CD4-positive, alpha-beta T cell treated with Interleukin-15 for 4 hours (primary cell): ENCODE results near the gene ELFN1.

ENCODE experiments used
- DNase-seq: peaks from one replicate; pipeline ENCODE4 v3.0.0-alpha.2; 2020; ENCODE audit warnings: low spot score

Gene ELFN1

DNA sequence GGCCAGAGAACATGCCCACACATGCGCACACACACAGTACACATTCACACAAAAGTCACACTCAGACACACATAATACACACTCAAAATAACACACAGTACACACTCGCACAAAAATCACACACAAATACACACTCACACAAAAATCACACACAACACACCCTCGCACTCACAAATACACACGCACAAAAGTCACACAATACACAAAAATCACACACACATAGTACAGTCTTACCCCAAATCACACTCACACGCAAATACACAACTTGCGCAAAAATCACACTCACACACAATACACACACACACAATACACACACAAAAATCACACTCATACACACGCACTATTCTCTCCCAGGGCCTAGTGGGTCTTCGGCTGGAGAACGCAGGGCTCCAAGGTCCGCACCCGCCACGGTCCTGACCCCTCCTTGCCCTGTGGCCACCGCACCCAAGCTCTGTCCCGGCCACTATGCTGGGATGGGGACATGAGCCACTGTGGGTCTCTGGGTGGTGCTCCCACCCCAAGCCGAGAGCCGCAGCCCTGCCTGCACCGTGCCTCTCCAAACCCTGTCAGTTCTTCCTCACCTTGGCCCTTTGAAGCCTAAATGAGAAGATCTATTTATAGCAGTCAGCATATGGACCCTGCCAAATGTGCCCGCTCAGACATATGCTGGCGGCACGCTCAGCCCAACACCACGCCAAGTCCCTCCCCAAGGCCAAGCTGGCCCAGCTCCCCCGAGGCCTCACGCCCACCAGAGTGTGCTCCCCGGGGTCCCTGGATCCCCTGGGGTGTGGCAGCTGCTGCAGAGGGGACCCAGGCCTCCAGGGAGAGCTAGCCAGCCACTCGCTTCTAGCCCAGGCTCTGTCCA, 55.9 kb downstream of the ELFN1 start:
- no peak for DNase-seq

DNA sequence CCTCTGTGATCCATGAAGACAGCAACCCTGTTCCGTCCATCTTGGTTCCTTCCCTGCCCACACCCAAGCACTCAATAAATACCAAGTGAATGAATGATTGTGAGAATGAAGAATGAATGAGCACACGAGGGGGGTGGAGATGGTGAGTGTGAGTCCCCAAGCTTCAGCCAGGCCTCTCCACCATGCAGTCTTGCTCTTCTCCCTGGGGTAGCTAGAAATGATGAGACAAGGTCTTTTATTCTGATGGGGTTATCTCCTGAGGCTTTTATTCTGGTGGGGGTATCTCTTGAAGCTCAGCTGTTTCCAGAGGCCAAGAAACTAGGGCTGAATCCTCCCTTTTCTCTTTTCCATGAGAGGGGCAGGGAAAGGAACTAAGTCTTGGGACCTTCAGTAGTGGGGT, 57.0 kb downstream of the ELFN1 start:
- no peak for DNase-seq

DNA sequence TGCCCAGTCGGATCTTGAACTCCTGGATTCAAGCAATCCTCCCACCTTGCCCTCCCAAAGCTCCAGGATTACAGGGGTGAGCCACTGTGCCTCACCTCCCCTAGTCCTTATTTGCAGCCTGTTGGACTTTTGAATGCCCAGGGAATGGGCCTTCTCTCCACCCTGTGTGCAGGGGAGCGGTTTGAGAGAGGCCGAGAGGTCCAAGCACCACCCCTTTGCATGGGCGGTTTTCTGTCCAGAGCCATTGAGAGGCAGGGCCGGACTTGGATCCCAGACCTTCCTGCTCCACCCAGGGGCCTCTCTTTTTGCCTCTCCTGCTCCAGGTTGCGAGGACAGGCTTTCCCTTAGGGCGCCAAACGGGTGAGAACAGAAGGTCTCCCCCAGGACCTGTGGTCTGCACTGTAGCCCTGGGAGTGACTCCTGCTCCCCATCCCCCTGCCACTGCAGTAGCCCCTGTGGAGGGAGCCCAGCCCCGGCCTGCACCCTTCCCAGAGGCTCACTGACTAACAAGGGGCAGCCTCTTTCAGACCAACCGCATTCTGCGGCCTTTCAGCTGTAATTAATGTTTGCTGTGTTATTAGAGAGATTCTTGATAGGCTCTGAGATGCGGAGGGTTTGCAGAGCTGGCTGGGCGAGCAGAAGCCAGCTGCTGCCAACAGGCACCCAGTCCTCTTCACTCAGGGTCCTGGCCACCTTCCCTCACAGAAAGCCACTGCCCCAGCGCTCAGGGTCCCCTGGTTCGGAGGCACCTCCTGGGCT, 57.9 kb downstream of the ELFN1 start:
- DNase-seq = no peak

DNA sequence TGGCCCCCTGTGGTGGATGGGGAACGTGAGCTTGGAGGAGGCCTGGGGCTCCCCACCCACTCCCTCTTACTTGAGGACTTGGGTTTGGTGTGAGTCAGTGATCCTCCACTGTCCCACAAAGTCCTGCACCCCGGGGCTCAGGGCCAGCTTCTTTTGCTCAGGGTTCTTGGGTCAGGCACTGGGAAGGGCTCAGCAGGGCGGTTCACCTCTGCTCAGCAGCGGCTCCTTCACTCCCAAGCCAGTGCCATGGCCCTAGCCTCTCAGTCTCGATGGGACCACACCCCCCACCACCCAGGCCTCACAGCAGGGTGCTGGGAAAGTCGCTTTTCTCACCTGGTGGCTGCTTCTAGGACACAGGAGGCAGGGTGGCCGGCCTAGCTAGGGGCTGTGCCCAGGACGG, 59.1 kb downstream of the ELFN1 start:
- DNase-seq = no peak

DNA sequence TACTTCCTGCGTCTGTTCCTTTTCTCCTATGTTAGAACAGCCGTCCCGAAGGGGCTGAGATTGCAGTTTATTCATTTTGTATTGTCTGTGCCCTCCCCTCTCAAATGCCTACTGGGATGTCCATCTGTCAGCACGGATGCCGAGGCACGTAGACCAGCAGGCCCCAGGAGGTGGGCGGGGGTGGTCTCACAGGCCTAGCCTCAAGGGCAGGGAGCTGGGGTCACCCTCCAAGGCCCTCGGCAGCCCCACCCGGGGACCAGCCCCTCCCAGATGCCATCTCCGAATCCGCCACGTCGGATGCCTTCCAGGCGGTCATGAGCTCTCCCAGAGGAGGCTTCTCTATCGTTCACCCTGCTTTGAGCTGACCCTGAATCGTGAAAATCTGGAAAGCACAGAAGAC, 59.7 kb downstream of the ELFN1 start:
- DNase-seq = no peak

DNA sequence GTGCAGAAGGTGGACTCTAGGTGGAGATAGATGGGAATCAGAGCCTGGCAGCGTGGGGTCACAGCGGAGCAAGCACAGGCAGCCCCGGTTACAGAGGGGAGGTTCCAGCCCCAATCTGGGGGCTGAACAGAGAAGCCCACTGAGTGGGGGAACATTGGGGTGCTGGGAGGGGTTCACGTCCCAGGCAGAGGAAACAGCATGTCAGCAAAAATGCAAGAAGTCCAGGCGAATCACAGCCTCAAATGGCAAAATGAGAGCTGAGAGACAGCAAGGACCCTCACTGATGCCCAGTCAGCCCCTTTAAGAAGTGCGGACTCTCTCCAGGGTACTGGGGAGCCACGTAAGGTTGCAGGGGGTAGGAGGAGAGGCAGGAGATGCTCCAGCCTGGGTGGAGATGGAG, 62.0 kb downstream of the ELFN1 start:
- DNase-seq = no peak

DNA sequence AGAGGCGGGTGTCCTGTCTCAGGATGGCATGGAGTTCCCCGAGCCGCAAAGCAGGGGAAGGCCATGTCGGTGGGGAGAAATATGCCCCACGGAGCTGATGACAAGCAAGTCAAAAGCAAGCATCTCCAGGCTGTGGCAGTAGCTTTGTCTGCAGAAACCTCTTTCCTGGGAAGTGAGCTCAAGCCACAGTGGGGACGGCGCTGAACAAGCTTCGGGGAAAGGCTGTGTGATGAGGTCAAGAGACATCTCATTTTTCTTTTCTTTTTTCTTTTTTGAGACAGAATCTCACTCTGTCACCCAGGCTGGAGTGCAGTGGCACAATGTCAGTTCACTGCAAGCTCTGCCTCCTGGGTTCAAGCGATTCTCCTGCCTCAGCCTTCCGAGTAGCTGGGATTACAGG, 62.6 kb downstream of the ELFN1 start:
- no peak for DNase-seq

DNA sequence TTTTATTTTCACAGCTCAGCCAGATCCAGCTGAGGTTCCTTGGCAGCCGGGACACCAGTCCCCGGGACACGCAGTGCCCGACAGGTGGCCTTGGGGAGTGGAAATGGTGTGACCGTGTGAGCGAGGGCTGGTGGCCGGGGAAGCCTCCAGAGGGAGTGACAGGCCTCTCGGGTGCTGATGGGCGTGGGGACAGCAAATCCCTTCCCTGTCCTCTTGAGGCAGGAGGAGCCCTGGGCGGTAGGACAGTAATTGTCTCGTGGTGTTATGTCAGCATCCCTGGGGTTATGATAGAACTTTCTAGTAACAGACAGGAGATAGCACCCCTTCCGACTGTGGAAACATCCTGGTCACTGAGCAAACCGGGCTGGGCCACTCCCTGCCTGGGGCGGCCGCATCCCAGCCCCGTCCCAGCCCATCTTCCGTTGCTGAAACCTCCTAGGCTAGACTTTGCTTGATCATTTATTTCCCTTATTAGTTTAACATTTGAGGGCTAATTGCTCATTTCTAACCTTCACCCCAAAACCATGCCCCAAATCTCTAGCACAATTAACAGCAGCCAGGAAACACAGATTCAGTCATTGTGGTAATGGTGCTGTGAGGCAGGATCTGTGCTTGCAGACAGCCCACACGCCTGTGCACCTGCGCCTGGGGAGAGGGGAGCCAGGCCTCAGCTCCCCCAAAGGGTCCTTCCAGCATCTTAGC, 63.3 kb downstream of the ELFN1 start:
- no peak for DNase-seq

DNA sequence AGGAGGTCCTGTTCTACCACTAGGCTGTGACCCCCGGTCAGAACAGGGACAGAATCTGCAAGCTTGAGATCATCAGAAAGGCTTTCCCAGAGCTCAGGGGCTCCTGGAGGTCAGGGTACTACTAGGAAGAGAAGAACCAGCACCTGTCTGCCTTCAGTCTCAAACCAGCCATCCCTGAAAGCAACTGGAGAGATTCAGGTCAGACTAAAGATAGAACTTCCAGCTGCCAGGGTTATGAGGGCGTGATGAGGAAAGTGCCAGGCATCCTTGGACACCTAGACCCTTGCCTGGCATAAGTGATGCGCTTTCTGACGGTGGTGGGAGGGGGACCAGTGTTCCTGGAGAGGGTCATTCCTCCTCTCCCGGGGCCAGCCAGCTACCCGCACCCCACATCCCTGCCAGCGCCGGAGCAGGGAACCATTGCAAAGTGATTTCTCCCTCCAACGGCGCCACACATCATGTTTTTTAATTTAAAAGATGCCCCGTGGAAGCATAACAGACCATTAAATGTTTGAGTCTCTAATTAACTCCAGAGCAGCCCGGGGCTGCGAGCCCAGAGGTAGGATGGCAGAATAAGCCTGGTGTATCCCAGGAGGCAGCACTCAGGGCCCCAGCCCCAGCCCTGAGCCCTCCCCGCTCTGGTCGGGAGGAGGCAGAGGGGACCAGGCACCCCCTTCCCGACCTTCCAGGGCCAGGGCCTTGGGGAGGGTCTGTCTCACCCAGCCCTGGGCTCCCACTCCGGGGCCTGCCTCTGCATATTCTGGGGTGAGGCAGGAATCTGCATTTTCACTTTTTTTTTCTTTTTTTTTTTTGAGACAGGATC, 64.0 kb downstream of the ELFN1 start:
- DNase-seq = no peak

DNA sequence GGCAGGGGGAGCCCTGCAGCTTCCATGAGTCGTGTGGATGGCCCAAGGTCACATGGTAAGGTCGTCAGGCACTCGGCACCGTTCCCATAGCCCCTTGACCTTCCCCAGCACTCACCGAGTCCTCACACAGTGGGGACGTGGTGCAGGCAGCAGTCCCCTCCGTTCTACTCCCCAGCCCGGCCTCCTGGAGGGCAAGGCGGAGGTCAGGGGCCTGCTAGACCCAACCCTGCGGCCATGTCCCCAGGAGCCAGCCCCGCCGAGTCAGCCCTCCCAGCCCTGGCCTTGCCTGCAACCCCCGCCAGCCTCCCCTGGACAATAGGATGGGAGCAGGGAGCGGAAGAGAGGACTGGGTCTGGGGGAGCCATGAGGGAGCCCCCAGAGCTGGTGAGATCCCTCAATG, 65.2 kb downstream of the ELFN1 start:
- no peak for DNase-seq

DNA sequence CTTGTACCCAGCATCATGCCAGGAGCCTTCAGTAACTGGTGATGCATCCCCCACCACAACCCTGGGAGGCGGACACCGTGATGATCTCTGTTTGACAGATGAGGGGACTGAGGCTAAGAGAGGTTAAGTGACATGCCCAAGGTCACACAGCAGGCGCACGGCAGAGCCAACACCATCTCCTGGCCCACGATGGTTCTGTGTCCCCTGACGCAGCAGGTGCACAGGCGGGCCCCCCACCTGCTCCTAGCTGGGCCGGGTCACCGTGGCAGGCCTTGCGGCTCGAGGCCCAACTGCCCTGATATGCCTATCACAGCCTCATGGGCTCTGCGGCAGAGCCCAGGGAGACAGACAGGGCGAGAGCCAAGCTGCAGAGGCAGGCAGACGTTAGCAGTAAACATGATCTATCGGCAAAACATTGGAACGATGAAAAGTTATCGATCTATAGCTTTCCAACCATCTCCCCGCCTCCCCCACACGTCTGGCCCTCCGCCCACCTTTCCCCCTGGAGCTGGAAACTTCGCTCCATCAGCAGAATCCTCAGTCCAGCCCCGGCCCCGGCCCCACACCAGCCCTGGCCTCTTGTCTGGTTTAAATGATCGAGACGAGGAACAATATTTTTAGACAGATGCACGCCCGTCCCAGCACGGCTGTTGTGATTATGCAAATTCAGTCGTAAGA, 65.9 kb downstream of the ELFN1 start:
- DNase-seq = no peak

DNA sequence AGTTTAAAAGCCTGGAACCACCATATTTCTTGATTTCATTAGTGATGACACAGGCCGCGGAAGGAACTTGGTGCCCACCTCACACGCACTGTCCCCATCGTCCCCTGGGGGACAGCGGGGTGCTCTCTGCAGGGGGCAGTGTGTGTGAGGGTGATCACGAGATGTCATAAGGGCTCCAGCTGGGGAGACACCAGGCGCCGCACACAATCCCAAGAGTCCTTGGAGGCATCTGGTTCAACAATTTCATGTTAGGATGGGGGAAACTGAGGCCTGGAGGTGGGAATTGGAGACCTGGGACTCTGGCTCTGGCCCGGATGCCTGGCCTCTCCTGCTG, 66.4 kb downstream of the ELFN1 start:
- DNase-seq = no peak

DNA sequence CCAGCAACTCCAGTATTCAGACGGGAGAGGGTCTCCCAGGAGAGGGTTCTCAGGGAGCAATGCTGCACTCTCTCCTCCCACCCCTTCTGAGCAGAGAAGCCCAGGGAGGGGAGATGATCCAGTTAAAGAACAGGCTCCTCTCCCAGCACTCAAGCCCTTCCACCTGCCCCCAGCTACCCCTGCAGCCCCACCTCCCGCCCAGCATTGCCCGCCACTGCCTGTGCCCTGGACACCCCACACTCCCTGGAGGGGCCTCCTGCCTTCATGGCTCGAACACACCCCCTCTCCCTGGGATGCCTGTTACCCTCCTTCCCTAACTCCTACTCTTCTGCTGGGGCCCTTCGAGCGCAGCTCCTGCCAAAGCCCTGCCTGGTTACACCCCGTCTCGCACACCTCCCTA, 66.8 kb downstream of the ELFN1 start:
- no peak for DNase-seq

DNA sequence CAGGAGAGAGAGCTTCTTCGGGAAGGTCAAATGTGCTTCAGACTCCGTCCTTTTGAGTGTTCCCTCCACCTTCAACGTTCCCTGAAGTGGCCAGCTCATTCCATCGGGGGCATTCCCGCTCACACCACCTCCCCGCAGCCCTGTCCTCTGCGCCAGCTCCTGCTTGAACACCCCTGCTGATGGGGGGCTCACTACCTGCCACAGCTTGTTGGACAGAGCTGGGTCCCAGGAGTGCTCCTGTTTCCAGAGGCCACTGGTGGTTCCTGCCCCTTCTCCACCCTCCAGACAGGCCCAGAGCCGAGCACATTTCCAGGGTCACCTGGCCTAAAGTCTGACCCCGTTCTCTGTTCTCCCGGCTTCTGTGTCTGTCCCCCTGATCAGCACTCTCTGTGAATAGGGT, 67.4 kb downstream of the ELFN1 start:
- DNase-seq = no peak

DNA sequence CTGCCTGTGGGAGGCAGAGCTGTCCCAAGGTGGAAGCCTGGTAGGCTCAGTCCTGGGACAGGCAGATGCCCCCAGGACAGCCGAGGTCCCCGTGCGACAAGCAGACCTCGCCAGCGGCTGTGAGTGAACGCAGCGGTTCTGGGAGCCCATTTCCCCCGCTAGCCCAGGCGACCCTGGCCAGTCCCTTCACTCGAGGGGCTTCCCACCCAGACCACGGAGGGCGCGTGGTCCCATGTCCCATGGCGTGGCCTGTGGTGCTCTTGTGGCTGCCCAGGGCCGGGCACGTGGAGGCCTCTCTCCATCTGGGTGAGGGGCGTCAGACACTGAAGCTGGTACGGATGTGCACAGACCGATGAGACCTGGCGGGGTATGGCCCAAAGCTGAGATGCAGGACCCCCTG, 67.9 kb downstream of the ELFN1 start:
- DNase-seq = no peak

DNA sequence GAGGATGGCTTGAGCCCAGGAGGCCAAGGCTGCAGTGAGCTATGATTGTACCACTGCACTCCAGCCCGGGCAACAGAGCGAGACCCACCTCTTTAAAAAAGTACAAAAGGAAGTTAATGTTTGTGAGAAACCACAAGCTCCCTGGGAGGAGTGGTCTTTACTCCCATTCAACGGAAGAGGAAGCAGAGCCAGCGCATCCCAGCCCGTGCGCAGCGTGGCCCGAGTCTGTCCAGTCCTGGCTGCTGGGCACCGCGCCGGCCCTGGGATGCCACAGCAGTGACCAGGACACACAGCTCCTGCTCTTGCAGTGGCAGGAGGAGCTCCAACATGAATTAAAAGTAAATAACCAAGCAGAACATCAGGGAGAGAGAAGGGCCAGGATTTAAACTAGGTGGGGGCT, 68.4 kb downstream of the ELFN1 start:
- DNase-seq = no peak

DNA sequence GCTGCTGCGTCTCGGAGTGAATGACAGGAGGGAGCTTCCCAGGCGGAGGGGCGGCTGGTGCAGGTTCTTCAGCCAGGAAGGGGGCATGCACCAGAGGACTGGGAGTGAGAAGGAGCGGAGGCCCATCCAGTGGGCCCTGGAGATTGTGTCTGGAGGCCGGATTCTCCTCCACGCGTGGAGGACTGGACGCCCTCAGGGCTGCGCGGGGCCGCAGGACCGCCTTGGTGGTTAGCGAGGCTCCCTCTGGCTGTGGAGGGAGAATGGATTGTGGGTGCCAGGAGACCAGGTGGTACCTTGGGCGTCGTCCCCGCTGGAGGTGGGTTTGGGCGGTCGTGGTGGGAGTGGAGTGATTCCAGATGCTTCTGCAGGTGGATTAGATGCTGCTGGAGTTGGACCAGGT, 68.9 kb downstream of the ELFN1 start:
- DNase-seq = no peak

DNA sequence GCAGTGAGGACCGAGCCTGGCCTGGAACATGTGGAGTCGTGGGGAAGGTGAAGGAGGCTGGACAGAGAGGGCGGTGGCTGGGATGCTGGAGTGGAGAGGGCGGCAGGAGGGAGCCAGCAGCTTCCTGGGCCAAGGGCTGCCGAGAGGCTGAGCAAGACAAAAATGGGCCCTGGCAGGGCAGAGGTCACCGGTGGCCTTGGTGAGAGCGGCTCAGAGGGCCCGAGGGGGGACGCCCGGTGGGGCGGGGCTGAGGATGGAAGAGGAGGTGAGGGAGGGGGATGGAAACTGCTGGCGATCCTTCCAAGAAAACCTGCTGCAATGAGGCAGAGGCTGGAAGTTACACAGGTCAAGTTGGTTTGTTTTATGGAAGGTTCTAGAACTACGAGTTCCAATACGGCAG, 69.5 kb downstream of the ELFN1 start:
- no peak for DNase-seq

DNA sequence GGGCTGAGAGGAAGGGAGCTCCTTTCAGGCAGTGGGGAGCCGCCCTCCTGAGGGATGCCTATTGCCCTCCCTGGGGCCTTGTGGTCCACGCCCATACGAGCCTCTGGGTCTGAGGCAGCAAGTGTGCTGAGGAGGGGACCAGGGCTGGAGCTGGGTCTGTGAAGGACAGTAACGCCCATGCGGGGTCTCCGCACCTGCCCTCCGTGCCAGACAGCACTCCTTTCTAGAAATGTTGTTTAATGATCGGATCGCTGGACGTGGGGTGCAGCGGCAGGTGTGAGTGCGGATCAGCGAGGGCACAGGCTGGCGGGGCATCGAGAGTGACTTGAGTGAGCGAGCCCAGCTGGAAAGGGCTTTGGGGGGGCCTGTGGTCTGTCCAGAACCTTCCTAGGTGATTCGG, 70.1 kb downstream of the ELFN1 start:
- DNase-seq = no peak

DNA sequence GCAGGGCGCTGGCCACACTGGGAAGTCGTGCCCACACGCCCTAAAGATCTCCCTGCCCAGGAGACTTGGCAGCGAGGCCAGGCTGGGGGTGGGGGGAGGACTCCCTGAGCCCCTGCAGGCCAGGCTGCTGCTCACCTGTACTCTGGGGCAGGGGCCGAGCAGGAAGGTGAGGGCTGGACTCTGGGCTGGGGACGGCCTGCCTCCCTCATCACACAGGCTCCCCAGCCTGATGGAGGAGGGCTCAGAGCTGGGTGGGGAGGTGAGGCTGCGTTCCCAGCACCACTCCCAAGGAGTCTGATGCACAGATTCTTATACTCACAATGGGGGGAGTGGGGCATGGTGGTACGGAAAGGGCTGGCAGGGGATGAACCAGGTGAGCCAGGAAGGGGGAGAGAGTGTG, 71.2 kb downstream of the ELFN1 start:
- no peak for DNase-seq

DNA sequence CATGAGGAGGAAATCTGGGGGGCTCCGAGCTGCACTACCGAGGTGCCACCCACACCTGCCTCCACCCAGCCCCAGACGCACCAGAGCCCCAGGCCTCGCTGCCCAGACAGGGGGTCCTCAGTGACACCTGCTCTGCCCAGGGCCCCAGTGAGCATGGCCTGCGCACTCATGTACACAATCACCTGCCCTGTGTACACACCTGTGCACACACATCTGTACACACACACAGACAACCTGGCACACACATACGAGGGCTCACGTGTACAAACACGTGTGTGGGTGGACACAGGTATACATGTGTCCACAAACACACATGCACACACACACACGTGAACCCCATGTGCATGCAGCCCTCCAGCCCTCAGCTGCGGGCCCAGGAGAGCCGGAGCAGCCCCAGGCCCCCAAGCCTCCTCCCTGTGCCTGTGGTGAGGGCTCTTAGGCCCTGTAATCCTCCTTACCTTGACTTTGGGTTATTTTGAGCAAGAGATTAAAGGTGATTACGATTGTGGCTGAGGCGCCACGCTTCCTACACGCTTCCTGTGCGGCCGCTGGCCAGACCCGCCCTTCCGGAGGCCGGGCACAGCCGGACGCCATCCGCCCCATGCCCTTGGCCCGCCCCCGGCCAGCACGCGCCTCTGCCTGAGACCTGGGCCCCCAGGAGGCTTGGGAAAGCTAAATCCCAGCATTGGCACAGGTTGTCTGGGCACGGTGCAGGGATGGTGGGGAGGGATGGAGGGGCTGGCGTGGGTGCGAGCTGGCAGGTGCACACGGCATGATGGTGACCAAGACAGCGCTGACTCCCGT, 71.9 kb downstream of the ELFN1 start:
- DNase-seq = no peak
